ENCODE measurements around the gene DST. TPM values are rescaled to one million over a fixed set of nuclear protein-coding genes. Genes with fewer than 3 reads are reported as not detected.

Gene DST
- total RNA-seq, 1 experiment from 2014 or later: 219 TPM

GRCh38 chr6:56491606-56492328 lies 150.9 kb downstream of the DST start:
- DNase-seq (ENCODE audit: extremely low read depth, low read depth): no peak

- peak; percentile 41 for DNase-seq (ENCODE audit: extremely low read depth, low read depth)
These were observed 151.7 kb downstream of the DST start for GRCh38 chr6:56490993-56491392.

GRCh38 chr6:56489559-56489958 lies 153.1 kb downstream of the DST start:
- no peak for DNase-seq (ENCODE audit: extremely low read depth, low read depth)

- no peak for DNase-seq (ENCODE audit: extremely low read depth, low read depth)
These were observed 154.4 kb downstream of the DST start for GRCh38 chr6:56488281-56488680.

GRCh38 chr6:56486681-56487080 lies 156.0 kb downstream of the DST start:
- DNase-seq (ENCODE audit: extremely low read depth, low read depth): no peak

GRCh38 chr6:56484669-56485068 lies 158.0 kb downstream of the DST start:
- DNase-seq (ENCODE audit: extremely low read depth, low read depth): no peak

- no peak for DNase-seq (ENCODE audit: extremely low read depth, low read depth)
These were observed 158.8 kb downstream of the DST start for GRCh38 chr6:56483929-56484328.

- no peak for DNase-seq (ENCODE audit: extremely low read depth, low read depth)
These were observed 160.2 kb downstream of the DST start for GRCh38 chr6:56482525-56482924.

GRCh38 chr6:56481957-56482356 lies 160.7 kb downstream of the DST start:
- no peak for DNase-seq (ENCODE audit: extremely low read depth, low read depth)

- no peak for DNase-seq (ENCODE audit: extremely low read depth, low read depth)
These were observed 161.9 kb downstream of the DST start for GRCh38 chr6:56480654-56481337.

GRCh38 chr6:56480246-56480645 lies 162.4 kb downstream of the DST start:
- no peak for DNase-seq (ENCODE audit: extremely low read depth, low read depth)

- DNase-seq (ENCODE audit: extremely low read depth, low read depth): no peak
These were observed 163.3 kb downstream of the DST start for GRCh38 chr6:56479381-56479780.

- no peak for DNase-seq (ENCODE audit: extremely low read depth, low read depth)
These were observed 164.5 kb downstream of the DST start for GRCh38 chr6:56478202-56478601.

- no peak for DNase-seq (ENCODE audit: extremely low read depth, low read depth)
These were observed 165.4 kb downstream of the DST start for GRCh38 chr6:56477241-56477640.

GRCh38 chr6:56475736-56476457 lies 166.8 kb downstream of the DST start:
- no peak for DNase-seq (ENCODE audit: extremely low read depth, low read depth)

- DNase-seq (ENCODE audit: extremely low read depth, low read depth): no peak
These were observed 168.2 kb downstream of the DST start for GRCh38 chr6:56474532-56474931.

- DNase-seq (ENCODE audit: extremely low read depth, low read depth): no peak
These were observed 179.2 kb downstream of the DST start for GRCh38 chr6:56463443-56463842.

- no peak for DNase-seq (ENCODE audit: extremely low read depth, low read depth)
These were observed 183.5 kb downstream of the DST start for GRCh38 chr6:56459030-56459805.

GRCh38 chr6:56458324-56458884 lies 184.3 kb downstream of the DST start:
- no peak for DNase-seq (ENCODE audit: extremely low read depth, low read depth)

GRCh38 chr6:56456785-56457184 lies 185.9 kb downstream of the DST start:
- no peak for DNase-seq (ENCODE audit: extremely low read depth, low read depth)
